ENCODE data around the gene EAF2.

EAF2 gene

GRCh38 chr3:121896823-121897222 lies 61.8 kb downstream of the EAF2 start:
- no peak for DNase-seq (ENCODE audit: low read depth)
- no peak overlapping the region for H3K4me3 ChIP-seq (ENCODE audit: control insufficient read depth, low read depth, low read length)
- TF ChIP-seq, protein P1, sequence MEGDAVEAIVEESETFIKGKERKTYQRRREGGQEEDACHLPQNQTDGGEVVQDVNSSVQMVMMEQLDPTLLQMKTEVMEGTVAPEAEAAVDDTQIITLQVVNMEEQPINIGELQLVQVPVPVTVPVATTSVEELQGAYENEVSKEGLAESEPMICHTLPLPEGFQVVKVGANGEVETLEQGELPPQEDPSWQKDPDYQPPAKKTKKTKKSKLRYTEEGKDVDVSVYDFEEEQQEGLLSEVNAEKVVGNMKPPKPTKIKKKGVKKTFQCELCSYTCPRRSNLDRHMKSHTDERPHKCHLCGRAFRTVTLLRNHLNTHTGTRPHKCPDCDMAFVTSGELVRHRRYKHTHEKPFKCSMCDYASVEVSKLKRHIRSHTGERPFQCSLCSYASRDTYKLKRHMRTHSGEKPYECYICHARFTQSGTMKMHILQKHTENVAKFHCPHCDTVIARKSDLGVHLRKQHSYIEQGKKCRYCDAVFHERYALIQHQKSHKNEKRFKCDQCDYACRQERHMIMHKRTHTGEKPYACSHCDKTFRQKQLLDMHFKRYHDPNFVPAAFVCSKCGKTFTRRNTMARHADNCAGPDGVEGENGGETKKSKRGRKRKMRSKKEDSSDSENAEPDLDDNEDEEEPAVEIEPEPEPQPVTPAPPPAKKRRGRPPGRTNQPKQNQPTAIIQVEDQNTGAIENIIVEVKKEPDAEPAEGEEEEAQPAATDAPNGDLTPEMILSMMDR (conservative IDR thresholded peaks at IDR 0.05; ENCODE audit: control insufficient read depth, insufficient read depth, low read depth, low read length) = no peak

DNA sequence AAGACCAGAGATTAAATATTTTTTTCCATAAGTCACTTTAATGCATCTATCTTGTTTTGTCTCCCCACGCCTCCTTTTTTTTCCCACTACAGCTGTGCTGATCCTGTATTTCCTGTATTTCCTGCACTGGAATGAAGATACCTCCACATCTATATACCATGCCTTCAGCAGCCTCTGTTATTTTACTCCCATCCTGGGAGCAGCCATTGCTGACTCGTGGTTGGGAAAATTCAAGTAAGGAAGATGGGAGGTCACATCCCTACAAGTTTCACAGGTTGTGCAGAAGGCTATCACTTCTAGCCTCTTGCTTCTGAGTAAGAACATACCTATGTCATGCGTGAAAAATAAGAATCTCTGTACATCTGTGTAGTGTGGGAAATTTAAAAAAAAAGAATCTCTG lies 62.3 kb downstream of the EAF2 start:
- H3K4me3 ChIP-seq (ENCODE audit: control insufficient read depth, low read depth, low read length) = no peak overlapping the region
- TF ChIP-seq, protein P1 (conservative IDR thresholded peaks at IDR 0.05; ENCODE audit: control insufficient read depth, insufficient read depth, low read depth, low read length) = no peak
- DNase-seq (ENCODE audit: low read depth) = no peak

DNA sequence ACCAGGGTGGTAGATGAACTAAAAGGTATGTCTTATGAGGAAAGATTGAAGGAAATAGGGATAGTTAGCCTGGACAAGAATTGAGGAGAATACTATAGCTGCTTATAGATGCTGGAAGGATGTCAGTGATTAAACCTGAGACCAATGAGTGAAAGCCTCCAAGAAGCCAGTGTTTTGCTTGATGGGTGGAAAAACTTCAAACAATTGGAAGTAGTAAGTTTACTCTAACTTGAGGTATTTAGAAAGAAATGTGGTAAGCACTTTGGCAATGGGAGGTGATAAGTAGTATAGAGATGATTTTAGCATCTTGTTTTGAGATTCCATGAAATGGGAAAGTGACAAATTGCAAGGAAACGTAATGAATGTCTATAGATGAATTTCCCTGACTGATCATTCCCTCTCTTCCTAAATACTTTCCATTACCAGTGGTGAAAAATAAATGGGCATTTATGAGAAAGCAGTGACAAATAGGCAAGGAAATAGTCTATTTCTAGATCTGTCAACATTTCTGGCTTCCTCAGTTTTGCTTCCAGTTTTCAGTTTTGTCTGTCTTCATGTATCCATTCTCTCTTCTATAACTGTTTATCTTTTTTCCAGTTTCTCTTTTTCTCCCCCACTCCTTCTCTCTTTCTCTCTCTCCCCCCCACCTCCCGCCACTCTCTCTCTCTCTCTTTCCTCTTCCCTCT lies 78.4 kb downstream of the EAF2 start:
- no peak for DNase-seq (ENCODE audit: low read depth)
- TF ChIP-seq, protein P1 (conservative IDR thresholded peaks at IDR 0.05; ENCODE audit: control insufficient read depth, insufficient read depth, low read depth, low read length) = no peak
- no peak overlapping the region for H3K4me3 ChIP-seq (ENCODE audit: control insufficient read depth, low read depth, low read length)

- TF ChIP-seq, protein P1 (conservative IDR thresholded peaks at IDR 0.05; ENCODE audit: control insufficient read depth, insufficient read depth, low read depth, low read length) = no peak
- DNase-seq (ENCODE audit: low read depth) = no peak
- H3K4me3 ChIP-seq (ENCODE audit: control insufficient read depth, low read depth, low read length) = no peak overlapping the region
Observed at GRCh38 chr3:121914081-121914998, 79.3 kb downstream of the EAF2 start.

- DNase-seq (ENCODE audit: low read depth) = no peak
- no peak overlapping the region for H3K4me3 ChIP-seq (ENCODE audit: control insufficient read depth, low read depth, low read length)
- TF ChIP-seq, protein P1 (conservative IDR thresholded peaks at IDR 0.05; ENCODE audit: control insufficient read depth, insufficient read depth, low read depth, low read length) = no peak
Observed at GRCh38 chr3:121916189-121916588, 81.2 kb downstream of the EAF2 start.

DNA sequence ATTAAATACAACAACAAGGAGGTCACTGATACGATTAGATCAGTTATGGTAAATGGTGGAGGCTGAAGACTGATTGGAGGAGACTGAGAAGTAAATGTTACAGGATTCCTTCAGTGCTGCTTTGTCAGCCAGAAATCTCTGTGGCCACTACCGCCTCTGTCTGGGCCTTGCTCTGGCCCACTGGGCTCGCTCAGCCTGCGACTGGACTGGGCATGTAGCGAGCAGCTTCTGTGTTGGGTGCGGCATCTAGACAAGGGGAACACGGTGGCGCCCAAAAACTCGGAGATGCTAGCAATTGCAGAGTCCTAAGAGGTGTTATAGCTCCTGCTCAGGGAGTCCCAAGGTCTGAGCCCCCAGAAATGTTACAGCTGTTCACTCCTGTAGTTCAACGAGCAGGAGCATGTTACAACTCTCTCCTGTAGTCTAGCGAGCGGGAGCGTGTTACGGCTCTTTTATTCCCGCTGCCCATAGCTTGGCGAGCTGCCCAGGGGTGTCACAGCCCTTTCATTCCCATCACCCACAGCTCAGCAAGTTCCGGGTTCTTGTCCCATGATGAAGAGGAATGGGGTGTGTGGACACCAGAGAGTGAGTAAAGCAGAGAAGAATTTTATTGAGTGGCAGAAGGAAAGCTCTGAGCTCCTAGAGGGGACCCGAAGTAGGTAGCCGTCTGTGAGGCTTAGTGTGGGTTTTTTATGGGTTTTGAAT lies 83.9 kb downstream of the EAF2 start:
- no peak overlapping the region for H3K4me3 ChIP-seq (ENCODE audit: control insufficient read depth, low read depth, low read length)
- DNase-seq (ENCODE audit: low read depth) = no peak
- TF ChIP-seq, protein P1 (conservative IDR thresholded peaks at IDR 0.05; ENCODE audit: control insufficient read depth, insufficient read depth, low read depth, low read length) = no peak
